Mesenchymal stem cell (in vitro differentiated cells and primary cell): ENCODE measurements around the gene RFTN1.

Source experiments
- DNase-seq: peaks from one replicate; pipeline ENCODE4 v3.0.0-alpha.2; 2013
- H2AFZ ChIP-seq: one replicate; pipeline ENCODE4 v1.6.1; 2013; ENCODE audit warnings: low read depth, mild to moderate bottlenecking, control low read depth, inconsistent platforms, low read length, moderate library complexity
- H2AK5ac ChIP-seq: 2 replicates; pipeline ENCODE4 v1.6.1; 2013; ENCODE audit warnings: low read length, moderate library complexity, mild to moderate bottlenecking, inconsistent platforms; ENCODE audit not compliant: severe bottlenecking
- H2BK120ac ChIP-seq: one replicate; pipeline ENCODE4 v1.6.1; 2013; ENCODE audit warnings: low read depth, mild to moderate bottlenecking, inconsistent platforms, low read length, moderate library complexity
- H2BK12ac ChIP-seq, 2 experiments: one replicate each; pipeline ENCODE4 v1.6.1; 2013; ENCODE audit warnings: inconsistent platforms in 2 of 2, low read length in 2 of 2, mild to moderate bottlenecking in 2 of 2, moderate library complexity in 2 of 2, control low read depth in 1 of 2
- H2BK15ac ChIP-seq: one replicate; pipeline ENCODE4 v1.6.1; 2013; ENCODE audit warnings: mild to moderate bottlenecking, low read depth, inconsistent platforms; ENCODE audit not compliant: poor library complexity, severe bottlenecking
- H2BK5ac ChIP-seq: 2 replicates; pipeline ENCODE4 v1.6.1; 2013; ENCODE audit warnings: low read depth, mild to moderate bottlenecking, low read length, control low read depth, inconsistent platforms; ENCODE audit not compliant: poor library complexity, severe bottlenecking
- H3K14ac ChIP-seq, 2 experiments: one replicate each; pipeline ENCODE4 v1.6.1; 2013; ENCODE audit warnings: inconsistent platforms in 2 of 2, low read length in 2 of 2, control low read depth in 1 of 2, mild to moderate bottlenecking in 1 of 2, moderate library complexity in 1 of 2
- H3K18ac ChIP-seq, 2 experiments: one replicate each; pipeline ENCODE4 v1.6.1; 2013; ENCODE audit warnings: inconsistent platforms in 2 of 2, low read length in 2 of 2, control low read depth in 1 of 2, low read depth in 1 of 2, mild to moderate bottlenecking in 1 of 2
- H3K23ac ChIP-seq, 2 experiments: one replicate each; pipeline ENCODE4 v1.6.1; 2013; ENCODE audit warnings: inconsistent platforms in 2 of 2, low read length in 2 of 2, mild to moderate bottlenecking in 2 of 2, moderate library complexity in 2 of 2, control low read depth in 1 of 2
- H3K27ac ChIP-seq: 2 replicates; pipeline ENCODE4 v1.5.1; 2013; ENCODE audit warnings: mild to moderate bottlenecking, moderate library complexity, low read length, control low read depth, inconsistent platforms; ENCODE audit not compliant: poor library complexity, severe bottlenecking
- H3K27me3 ChIP-seq, 2 experiments: 2 replicates each; pipeline versions ENCODE4 v1.6.1 to v1.7.0; 2013; ENCODE audit warnings: low read length in 2 of 2, mild to moderate bottlenecking in 2 of 2, moderate library complexity in 2 of 2, control low read depth in 1 of 2, inconsistent platforms in 1 of 2; ENCODE audit not compliant: control insufficient read depth in 1 of 2, insufficient read depth in 1 of 2
- H3K36me3 ChIP-seq, 2 experiments: 2 replicates each; pipeline versions ENCODE4 v1.6.1 to v1.7.0; 2013; ENCODE audit warnings: low read length in 2 of 2, control low read depth in 1 of 2, inconsistent platforms in 1 of 2, low read depth in 1 of 2, mild to moderate bottlenecking in 1 of 2; ENCODE audit not compliant: insufficient read depth in 2 of 2, control insufficient read depth in 1 of 2
- H3K4ac ChIP-seq, 2 experiments: one replicate each; pipeline ENCODE4 v1.6.1; 2013; ENCODE audit warnings: inconsistent platforms in 2 of 2, low read length in 2 of 2, mild to moderate bottlenecking in 2 of 2, moderate library complexity in 2 of 2, control low read depth in 1 of 2, low read depth in 1 of 2
- H3K4me1 ChIP-seq: 2 replicates; pipeline ENCODE4 v1.6.1; 2013; ENCODE audit warnings: low read depth, low read length, control low read depth; ENCODE audit not compliant: control insufficient read depth, insufficient read depth
- H3K4me2 ChIP-seq: 2 replicates; pipeline ENCODE4 v1.6.1; 2013; ENCODE audit warnings: low read length, mild to moderate bottlenecking, inconsistent platforms; ENCODE audit not compliant: poor library complexity, severe bottlenecking
- H3K4me3 ChIP-seq, 2 experiments: 2 replicates each; pipeline versions ENCODE4 v1.5.1 to v1.7.0; 2013; ENCODE audit warnings: low read length in 2 of 2, mild to moderate bottlenecking in 2 of 2, control low read depth in 1 of 2, low read depth in 1 of 2; ENCODE audit not compliant: insufficient read depth in 1 of 2
- H3K79me1 ChIP-seq: replicated peaks from 2 replicates; pipeline ENCODE4 v1.6.1; 2013; ENCODE audit warnings: mild to moderate bottlenecking, control low read depth, low read length, inconsistent platforms; ENCODE audit not compliant: poor library complexity, severe bottlenecking
- H3K9ac ChIP-seq: 2 replicates; pipeline ENCODE4 v1.7.0; 2013; ENCODE audit warnings: mild to moderate bottlenecking, low read length, moderate library complexity
- H3K9me3 ChIP-seq: 2 replicates; pipeline ENCODE4 v1.7.0; 2013; ENCODE audit warnings: mild to moderate bottlenecking, low read length; ENCODE audit not compliant: control insufficient read depth
- H4K8ac ChIP-seq: one replicate; pipeline ENCODE4 v1.6.1; 2013; ENCODE audit warnings: inconsistent platforms, mild to moderate bottlenecking, low read length, moderate library complexity
- H4K91ac ChIP-seq: one replicate; pipeline ENCODE4 v1.6.1; 2013; ENCODE audit warnings: mild to moderate bottlenecking, low read length, inconsistent platforms
- WGBS: methylation state at CpG from one replicate; pipeline ENCODE4 v1.1.7; 2013; ENCODE audit warnings: mixed read lengths; 5-methylcytosine and 5-hydroxymethylcytosine counted together

Gene RFTN1

DNA sequence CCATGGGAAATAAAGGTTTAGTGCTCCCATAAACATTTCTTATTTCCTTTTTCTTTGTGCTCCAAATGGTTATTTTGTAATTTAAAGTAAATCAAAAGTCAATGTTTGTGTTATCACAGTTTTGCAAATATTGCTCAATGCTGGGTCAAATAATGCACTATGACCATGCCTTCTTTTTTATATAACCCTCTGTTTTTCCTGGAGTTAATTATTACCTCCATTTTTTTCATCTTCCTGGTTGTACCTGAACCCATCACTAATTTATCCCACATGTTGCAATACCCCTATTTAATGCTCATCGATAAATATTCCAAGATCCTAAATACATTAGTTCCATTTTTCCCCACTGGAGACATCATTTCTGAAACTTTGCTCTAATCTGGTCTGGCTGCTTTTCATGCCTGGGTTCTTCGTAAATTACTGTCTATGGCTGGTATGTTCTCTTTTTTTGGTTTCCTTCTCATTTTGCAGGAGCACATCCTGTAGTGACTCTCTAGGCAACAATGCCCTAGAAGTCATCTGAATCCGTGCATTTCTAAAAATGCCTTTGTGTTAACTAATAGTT lies 182.1 kb downstream of the RFTN1 start:
- no peak overlapping the region for H3K4ac ChIP-seq
- no peak overlapping the region for H2AFZ ChIP-seq
- no peak overlapping the region for H2BK12ac ChIP-seq
- no peak overlapping the region for H3K14ac ChIP-seq
- peaks cover 7% of the 10 kb centered on the region for H3K9me3 ChIP-seq
- H3K27ac ChIP-seq = no peak overlapping the region
- no peaks in the 10 kb centered on the region for H3K27me3 ChIP-seq
- no peak overlapping the region for H3K9ac ChIP-seq
- H3K79me1 ChIP-seq = peaks cover 37% of the 10 kb centered on the region
- no peak overlapping the region for H2BK120ac ChIP-seq
- no peak overlapping the region for H4K8ac ChIP-seq
- no peak overlapping the region for H2BK5ac ChIP-seq
- no peak overlapping the region for H3K4me3 ChIP-seq
- no peak overlapping the region for H3K23ac ChIP-seq
- no peak overlapping the region for H2BK15ac ChIP-seq
- no peak for DNase-seq
- H2AK5ac ChIP-seq = no peak overlapping the region
- peaks cover 33 to 47% of the 10 kb centered on the region in 2 experiments for H3K36me3 ChIP-seq
- WGBS = 100% methylated on average over 3 of the region's 3 CpGs
- H3K4me1 ChIP-seq = peaks cover 3% of the 10 kb centered on the region
- no peak overlapping the region for H3K18ac ChIP-seq
- H4K91ac ChIP-seq = no peak overlapping the region
- H3K4me2 ChIP-seq = no peak overlapping the region

DNA sequence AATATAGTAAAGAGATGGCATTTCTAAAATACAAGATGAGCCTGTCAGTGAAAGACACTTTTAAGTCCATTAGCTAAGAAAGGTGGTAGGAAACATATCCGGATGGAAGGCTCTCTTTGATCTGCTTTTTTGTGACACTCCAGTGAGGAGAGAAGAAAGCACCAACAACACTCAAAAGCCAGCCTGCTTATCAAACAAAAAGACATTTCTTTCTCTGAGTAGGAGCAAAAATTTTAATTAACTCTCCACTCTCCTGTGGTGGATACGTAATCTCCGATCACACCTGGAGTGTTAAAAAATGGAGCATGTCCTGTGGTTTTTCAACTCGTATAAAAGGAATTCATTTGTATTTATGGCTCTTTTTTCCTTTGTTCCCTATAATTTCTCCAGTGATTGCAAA lies 183.1 kb downstream of the RFTN1 start:
- Histone ChIP-seq H2AFZ (no peak overlapping the region), H2BK15ac (no peak overlapping the region), H3K23ac (no peak overlapping the region), H2BK12ac (no peak overlapping the region), H3K4ac (no peak overlapping the region), H3K4me2 (no peak overlapping the region), H3K36me3 (peaks cover 31 to 46% of the 10 kb centered on the region in 2 experiments), H3K14ac (no peak overlapping the region), H2BK5ac (no peak overlapping the region), H3K4me3 (no peak overlapping the region), H3K79me1 (peaks cover 39% of the 10 kb centered on the region), H2AK5ac (no peak overlapping the region), H3K9me3 (peaks cover 7% of the 10 kb centered on the region), H3K18ac (no peak overlapping the region), H2BK120ac (no peak overlapping the region), H3K9ac (no peak overlapping the region), H4K8ac (no peak overlapping the region), H3K27me3 (no peaks in the 10 kb centered on the region), H3K4me1 (no peaks in the 10 kb centered on the region), H3K27ac (no peak overlapping the region), H4K91ac (no peak overlapping the region)
- WGBS = 100% methylated on average over 1 of the region's 4 CpGs
- no peak for DNase-seq

DNA sequence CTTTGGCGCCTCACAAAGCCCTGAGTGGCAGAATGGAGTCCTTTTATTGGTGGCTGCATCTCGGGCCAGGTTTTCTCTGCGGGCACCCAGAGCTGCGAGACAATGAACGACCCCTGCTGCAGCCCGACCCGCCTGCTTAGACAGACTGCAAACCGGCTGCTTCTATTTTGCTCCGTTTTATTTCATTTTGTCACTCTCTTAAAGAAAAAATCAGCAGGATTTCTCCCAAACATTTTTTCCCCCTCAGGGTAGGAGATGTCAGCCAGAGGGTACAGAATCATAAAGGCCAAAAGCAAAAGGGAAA lies 183.7 kb downstream of the RFTN1 start:
- Histone ChIP-seq H3K36me3 (peaks cover 29 to 46% of the 10 kb centered on the region in 2 experiments), H4K91ac (no peak overlapping the region), H2AK5ac (no peak overlapping the region), H4K8ac (no peak overlapping the region), H2AFZ (no peak overlapping the region), H2BK12ac (no peak overlapping the region), H2BK15ac (no peak overlapping the region), H3K27me3 (no peaks in the 10 kb centered on the region), H2BK5ac (no peak overlapping the region), H3K27ac (no peak overlapping the region), H3K79me1 (peaks cover 38% of the 10 kb centered on the region), H2BK120ac (no peak overlapping the region), H3K14ac (no peak overlapping the region), H3K9ac (no peak overlapping the region), H3K4me1 (no peaks in the 10 kb centered on the region), H3K9me3 (peaks cover 7% of the 10 kb centered on the region), H3K4me3 (no peak overlapping the region), H3K18ac (no peak overlapping the region), H3K4ac (no peak overlapping the region), H3K4me2 (no peak overlapping the region), H3K23ac (no peak overlapping the region)
- WGBS = 93% methylated on average over 9 of the region's 9 CpGs
- DNase-seq = no peak

DNA sequence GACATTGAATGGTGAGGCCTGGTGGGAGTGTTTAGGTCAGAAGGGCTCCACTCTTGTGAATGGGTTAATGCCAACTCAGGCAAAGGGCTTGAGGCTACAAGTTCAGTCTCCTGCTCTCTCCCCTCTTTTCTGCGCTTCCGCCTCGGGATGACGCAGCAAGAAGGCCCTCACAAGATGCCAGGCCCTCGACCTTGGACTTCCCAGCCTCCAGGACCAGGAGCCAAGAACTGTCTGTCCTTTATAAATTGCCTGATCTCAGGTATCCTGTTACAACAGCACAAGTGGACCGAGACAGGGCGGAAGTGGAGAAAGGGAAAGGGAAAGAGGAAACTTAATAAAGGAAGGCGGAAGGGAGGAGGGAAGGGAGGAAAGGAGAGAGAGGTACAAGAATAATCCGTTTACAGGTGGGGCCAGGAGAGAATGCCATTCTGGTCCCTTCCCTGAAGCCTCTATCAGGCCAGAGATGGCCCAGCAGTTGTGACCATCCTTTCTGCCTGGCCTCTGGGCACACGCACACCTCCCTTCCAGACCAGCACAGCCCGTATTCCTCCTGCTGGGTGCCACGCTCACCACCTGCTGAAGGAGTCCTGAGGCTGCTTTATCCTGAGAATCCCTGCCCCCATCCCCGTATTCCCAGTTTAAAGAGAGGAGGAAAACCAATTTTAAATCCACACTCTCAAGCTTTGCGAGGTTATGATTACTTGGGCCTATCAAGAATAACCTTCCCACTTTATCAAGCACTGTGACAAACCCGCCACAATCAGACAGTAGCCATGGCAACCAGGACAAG lies 184.3 kb downstream of the RFTN1 start:
- H2BK15ac ChIP-seq = no peak overlapping the region
- peaks cover 33% of the 10 kb centered on the region for H3K79me1 ChIP-seq
- no peak overlapping the region for H2AFZ ChIP-seq
- WGBS = 94% methylated on average over 11 of the region's 15 CpGs
- no peak overlapping the region for H3K4ac ChIP-seq
- no peaks in the 10 kb centered on the region for H3K4me1 ChIP-seq
- no peak overlapping the region for H3K18ac ChIP-seq
- H2BK5ac ChIP-seq = no peak overlapping the region
- H4K8ac ChIP-seq = no peak overlapping the region
- H4K91ac ChIP-seq = no peak overlapping the region
- DNase-seq = no peak
- no peak overlapping the region for H2BK120ac ChIP-seq
- no peak overlapping the region for H2AK5ac ChIP-seq
- H3K23ac ChIP-seq = no peak overlapping the region
- H3K4me2 ChIP-seq = no peak overlapping the region
- H2BK12ac ChIP-seq = no peak overlapping the region
- H3K36me3 ChIP-seq = peaks cover 23 to 44% of the 10 kb centered on the region in 2 experiments
- H3K27ac ChIP-seq = no peak overlapping the region
- no peak overlapping the region for H3K9ac ChIP-seq
- H3K9me3 ChIP-seq = peaks cover 7% of the 10 kb centered on the region
- H3K27me3 ChIP-seq = no peaks in the 10 kb centered on the region
- no peak overlapping the region for H3K14ac ChIP-seq
- no peak overlapping the region for H3K4me3 ChIP-seq
